ENCODE data around the gene LRRC8D. TPM values are rescaled to one million over a fixed set of nuclear protein-coding genes. Genes with fewer than 3 reads are reported as not detected.
A peak's percentile ranks its signal among the peaks of the same experiment; 100 is the strongest.

Gene LRRC8D
- total and polyA plus RNA-seq, 9 of the 15 experiments (the other 6 are each of a cell fraction or from before 2014, with no cell fraction given) = 3.4 to 53.9 (median 15.9) TPM

DNA sequence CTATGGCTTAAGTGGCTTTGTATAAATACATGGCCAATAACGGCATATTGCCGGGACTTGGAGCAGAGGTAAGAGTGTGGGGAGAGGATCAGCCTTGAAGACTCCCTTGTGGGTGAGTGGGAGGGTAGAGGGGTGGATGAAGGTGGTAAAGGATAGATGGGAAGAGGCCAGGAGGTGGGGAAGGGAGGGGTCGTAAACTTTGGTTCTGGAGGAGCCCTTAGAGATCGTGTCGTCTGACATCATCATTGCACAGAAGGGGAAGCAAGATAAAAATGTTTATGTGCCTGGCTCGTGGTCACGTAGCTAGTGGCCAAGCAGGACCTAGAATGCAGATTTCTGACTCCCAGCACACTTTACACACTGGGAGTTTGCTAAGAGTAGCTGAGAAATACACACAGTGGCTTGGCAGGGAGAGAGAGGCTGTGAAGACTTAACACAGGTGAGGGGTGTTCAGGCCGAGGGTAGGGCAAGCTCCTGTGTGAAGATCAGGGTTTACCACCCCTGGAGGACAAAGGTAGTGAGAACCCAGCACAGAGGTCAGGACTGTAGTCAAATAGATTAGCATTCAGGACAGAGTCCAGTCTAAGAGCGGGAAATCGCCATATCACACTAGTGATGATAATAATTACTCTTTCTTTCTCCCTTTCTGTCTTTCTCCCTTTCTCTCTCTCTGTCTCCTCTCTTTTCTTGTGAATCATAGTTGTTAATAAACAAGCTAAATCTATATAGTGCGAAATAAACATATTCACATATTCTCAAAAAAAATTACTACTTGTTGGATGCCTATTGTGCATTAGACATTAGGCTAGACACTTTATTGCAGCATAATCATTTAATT is 75.5 kb downstream of the LRRC8D start (continued):
- TF ChIP-seq, protein P1, sequence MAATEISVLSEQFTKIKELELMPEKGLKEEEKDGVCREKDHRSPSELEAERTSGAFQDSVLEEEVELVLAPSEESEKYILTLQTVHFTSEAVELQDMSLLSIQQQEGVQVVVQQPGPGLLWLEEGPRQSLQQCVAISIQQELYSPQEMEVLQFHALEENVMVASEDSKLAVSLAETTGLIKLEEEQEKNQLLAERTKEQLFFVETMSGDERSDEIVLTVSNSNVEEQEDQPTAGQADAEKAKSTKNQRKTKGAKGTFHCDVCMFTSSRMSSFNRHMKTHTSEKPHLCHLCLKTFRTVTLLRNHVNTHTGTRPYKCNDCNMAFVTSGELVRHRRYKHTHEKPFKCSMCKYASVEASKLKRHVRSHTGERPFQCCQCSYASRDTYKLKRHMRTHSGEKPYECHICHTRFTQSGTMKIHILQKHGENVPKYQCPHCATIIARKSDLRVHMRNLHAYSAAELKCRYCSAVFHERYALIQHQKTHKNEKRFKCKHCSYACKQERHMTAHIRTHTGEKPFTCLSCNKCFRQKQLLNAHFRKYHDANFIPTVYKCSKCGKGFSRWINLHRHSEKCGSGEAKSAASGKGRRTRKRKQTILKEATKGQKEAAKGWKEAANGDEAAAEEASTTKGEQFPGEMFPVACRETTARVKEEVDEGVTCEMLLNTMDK (IDR thresholded peaks at IDR 0.05; ENCODE audit: borderline replicate concordance, insufficient read depth, low read depth, low read length, poor library complexity, severe bottlenecking) = no peak
- TF ChIP-seq, protein P2, sequence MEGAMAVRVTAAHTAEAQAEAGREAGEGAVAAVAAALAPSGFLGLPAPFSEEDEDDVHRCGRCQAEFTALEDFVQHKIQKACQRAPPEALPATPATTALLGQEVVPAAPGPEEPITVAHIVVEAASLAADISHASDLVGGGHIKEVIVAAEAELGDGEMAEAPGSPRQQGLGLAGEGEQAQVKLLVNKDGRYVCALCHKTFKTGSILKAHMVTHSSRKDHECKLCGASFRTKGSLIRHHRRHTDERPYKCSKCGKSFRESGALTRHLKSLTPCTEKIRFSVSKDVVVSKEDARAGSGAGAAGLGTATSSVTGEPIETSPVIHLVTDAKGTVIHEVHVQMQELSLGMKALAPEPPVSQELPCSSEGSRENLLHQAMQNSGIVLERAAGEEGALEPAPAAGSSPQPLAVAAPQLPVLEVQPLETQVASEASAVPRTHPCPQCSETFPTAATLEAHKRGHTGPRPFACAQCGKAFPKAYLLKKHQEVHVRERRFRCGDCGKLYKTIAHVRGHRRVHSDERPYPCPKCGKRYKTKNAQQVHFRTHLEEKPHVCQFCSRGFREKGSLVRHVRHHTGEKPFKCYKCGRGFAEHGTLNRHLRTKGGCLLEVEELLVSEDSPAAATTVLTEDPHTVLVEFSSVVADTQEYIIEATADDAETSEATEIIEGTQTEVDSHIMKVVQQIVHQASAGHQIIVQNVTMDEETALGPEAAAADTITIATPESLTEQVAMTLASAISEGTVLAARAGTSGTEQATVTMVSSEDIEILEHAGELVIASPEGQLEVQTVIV (CRISPR knock-in tag; IDR thresholded peaks at IDR 0.05; ENCODE audit: borderline replicate concordance) = no peak
- no peak for TF ChIP-seq HDAC8 (tag; IDR thresholded peaks at IDR 0.05)
- TF ChIP-seq, protein P3, sequence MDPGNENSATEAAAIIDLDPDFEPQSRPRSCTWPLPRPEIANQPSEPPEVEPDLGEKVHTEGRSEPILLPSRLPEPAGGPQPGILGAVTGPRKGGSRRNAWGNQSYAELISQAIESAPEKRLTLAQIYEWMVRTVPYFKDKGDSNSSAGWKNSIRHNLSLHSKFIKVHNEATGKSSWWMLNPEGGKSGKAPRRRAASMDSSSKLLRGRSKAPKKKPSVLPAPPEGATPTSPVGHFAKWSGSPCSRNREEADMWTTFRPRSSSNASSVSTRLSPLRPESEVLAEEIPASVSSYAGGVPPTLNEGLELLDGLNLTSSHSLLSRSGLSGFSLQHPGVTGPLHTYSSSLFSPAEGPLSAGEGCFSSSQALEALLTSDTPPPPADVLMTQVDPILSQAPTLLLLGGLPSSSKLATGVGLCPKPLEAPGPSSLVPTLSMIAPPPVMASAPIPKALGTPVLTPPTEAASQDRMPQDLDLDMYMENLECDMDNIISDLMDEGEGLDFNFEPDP (CRISPR knock-in tag; IDR thresholded peaks at IDR 0.05) = no peak
- peak; percentile 72 for TF ChIP-seq NEUROD1 (IDR thresholded peaks at IDR 0.05; ENCODE audit: borderline replicate concordance, low read depth, low read length, partially characterized antibody)
- peak; percentile 90 for TF ChIP-seq CBFA2T2 (conservative IDR thresholded peaks at IDR 0.05)
- TF ChIP-seq SIX5 (IDR thresholded peaks at IDR 0.05; ENCODE audit: borderline replicate concordance in 1 of 2, insufficient read depth in 1 of 2, low read depth in 1 of 2, low read length in 2 of 2) = no peak
- TF ChIP-seq CCNT2 (IDR thresholded peaks at IDR 0.05; ENCODE audit: borderline replicate concordance, extremely low read depth, insufficient read length, low read depth, low read length) = peak; percentile 39
- peak; percentile 47 for TF ChIP-seq C11orf30 (IDR thresholded peaks at IDR 0.05; ENCODE audit: low read depth)
- TF ChIP-seq GATAD2B (IDR thresholded peaks at IDR 0.05; ENCODE audit: borderline replicate concordance) = no peak
- TF ChIP-seq, protein P4, sequence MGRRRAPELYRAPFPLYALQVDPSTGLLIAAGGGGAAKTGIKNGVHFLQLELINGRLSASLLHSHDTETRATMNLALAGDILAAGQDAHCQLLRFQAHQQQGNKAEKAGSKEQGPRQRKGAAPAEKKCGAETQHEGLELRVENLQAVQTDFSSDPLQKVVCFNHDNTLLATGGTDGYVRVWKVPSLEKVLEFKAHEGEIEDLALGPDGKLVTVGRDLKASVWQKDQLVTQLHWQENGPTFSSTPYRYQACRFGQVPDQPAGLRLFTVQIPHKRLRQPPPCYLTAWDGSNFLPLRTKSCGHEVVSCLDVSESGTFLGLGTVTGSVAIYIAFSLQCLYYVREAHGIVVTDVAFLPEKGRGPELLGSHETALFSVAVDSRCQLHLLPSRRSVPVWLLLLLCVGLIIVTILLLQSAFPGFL (CRISPR knock-in tag; IDR thresholded peaks at IDR 0.05) = no peak
- no peak for TF ChIP-seq ZNF79 (CRISPR knock-in tag; IDR thresholded peaks at IDR 0.05; ENCODE audit: low read depth)
- TF ChIP-seq MAFF (IDR thresholded peaks at IDR 0.05; ENCODE audit: low read length) = no peak
- TF ChIP-seq ZNF507 (tag; conservative IDR thresholded peaks at IDR 0.05) = no peak
- no peak for TF ChIP-seq RFX5 (IDR thresholded peaks at IDR 0.05; ENCODE audit: low read depth, low read length)
- TF ChIP-seq ZNF583 (CRISPR knock-in tag; IDR thresholded peaks at IDR 0.05) = no peak
- no peak for TF ChIP-seq SLC30A9 (CRISPR knock-in tag; IDR thresholded peaks at IDR 0.05)
- TF ChIP-seq, protein P5, sequence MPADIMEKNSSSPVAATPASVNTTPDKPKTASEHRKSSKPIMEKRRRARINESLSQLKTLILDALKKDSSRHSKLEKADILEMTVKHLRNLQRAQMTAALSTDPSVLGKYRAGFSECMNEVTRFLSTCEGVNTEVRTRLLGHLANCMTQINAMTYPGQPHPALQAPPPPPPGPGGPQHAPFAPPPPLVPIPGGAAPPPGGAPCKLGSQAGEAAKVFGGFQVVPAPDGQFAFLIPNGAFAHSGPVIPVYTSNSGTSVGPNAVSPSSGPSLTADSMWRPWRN (IDR thresholded peaks at IDR 0.05; ENCODE audit: low read depth) = peak; percentile 82
- no peak for TF ChIP-seq SAFB2 (IDR thresholded peaks at IDR 0.05; ENCODE audit: borderline replicate concordance, low read depth, low read length, severe bottlenecking)
